HCT116 (cell line): ENCODE data around the gene RRBP1. TPM values are rescaled to one million over a fixed set of nuclear protein-coding genes. Genes with fewer than 3 reads are reported as not detected.

Source experiments
- ATAC-seq: fragments of 200-7000 bp; cut with Tn5 transposase; 2 replicates; pipeline ENCODE4 v1.9.1; 2020; ENCODE audit warnings: mild to moderate bottlenecking, moderate library complexity
- BruUV-seq: library from RNA; stranded (reverse); fragments of 400-500 nt; replicated peaks from 2 replicates; lab custom pipeline; 2021; lab: Mats Ljungman, UMichigan
- CTCF ChIA-PET: fragments of 300-600 bp; sonication (Branson Sonifier 250); formaldehyde crosslinking; loops from one replicate; lab custom pipeline; 2021; ENCODE audit warnings: antibody characterized with exemption; lab: Charles Lee
- POLR2A ChIA-PET: fragments of 300-600, 350-600 bp; sonication (Branson Sonifier 250); formaldehyde crosslinking; loops from one replicate; lab custom pipeline; 2021; ENCODE audit warnings: antibody characterized with exemption; lab: Charles Lee
- RAD21 ChIA-PET, 2 experiments: fragments of 300-600 bp; sonication (Branson Sonifier 250); formaldehyde crosslinking; loops; one replicate each; lab custom pipeline; 2023; ENCODE audit warnings: low total read pairs in 2 of 2; ENCODE audit not compliant: uncharacterized antibody in 2 of 2, unreplicated experiment in 2 of 2, low non-redundant PET in 1 of 2; lab: Charles Lee
- DNase-seq: peaks from one replicate; pipeline ENCODE4 v3.0.0-alpha.2; 2010; ENCODE audit warnings: low read depth, low spot score
- H2AFZ ChIP-seq: fragments of 200-600 bp; shearing (Covaris generic), sonication (generic); 2 replicates; pipeline ENCODE4 v1.6.1; 2017; ENCODE audit warnings: low read depth, mixed run types, mixed read lengths, antibody characterized with exemption, low read length; ENCODE audit not compliant: poor library complexity, severe bottlenecking
- H3K27ac ChIP-seq: 2 replicates; pipeline ENCODE4 v1.5.1; 2012; ENCODE audit warnings: low read depth, low read length
- H3K27me3 ChIP-seq: fragments of 200-600 bp; sonication (generic); 2 replicates; pipeline ENCODE4 v1.6.1; 2016; ENCODE audit warnings: mixed run types, low read length, mixed read lengths; ENCODE audit not compliant: insufficient read depth
- H3K36me3 ChIP-seq, 2 experiments: fragments of 200-500 bp in 1 of 2; fragments of 200-600 bp in 1 of 2; sonication (Bioruptor generic) in 1 of 2; sonication (generic) in 1 of 2; 2 replicates each; pipeline versions ENCODE4 v1.5.1 to v1.6.1; 2014 to 2016; ENCODE audit warnings: low read length in 2 of 2, inconsistent platforms in 1 of 2, mixed read lengths in 1 of 2, mixed run types in 1 of 2; ENCODE audit not compliant: insufficient read depth in 2 of 2, control insufficient read depth in 1 of 2
- H3K4me1 ChIP-seq, 2 experiments: fragments of 200-600 bp in 1 of 2; sonication (generic) in 1 of 2; 2 replicates each; pipeline versions ENCODE4 v1.5.1 to v1.6.1; 2012 to 2017; ENCODE audit warnings: low read length in 2 of 2, inconsistent platforms in 1 of 2, mild to moderate bottlenecking in 1 of 2, mixed read lengths in 1 of 2, mixed run types in 1 of 2, moderate library complexity in 1 of 2; ENCODE audit not compliant: insufficient read depth in 2 of 2, control insufficient read depth in 1 of 2
- H3K4me2 ChIP-seq: fragments of 200-600 bp; sonication (generic); 2 replicates; pipeline ENCODE4 v1.6.1; 2017; ENCODE audit warnings: mixed run types, low read length, mixed read lengths
- H3K4me3 ChIP-seq, 2 experiments: fragments of 200-600 bp in 1 of 2; sonication (generic) in 1 of 2; replicated peaks in 1 of 2; 2 replicates each; pipeline ENCODE4 v1.5.1; 2011 to 2016; ENCODE audit warnings: low read length in 2 of 2, control low read depth in 1 of 2, low read depth in 1 of 2, mild to moderate bottlenecking in 1 of 2, mixed read lengths in 1 of 2, mixed run types in 1 of 2
- H3K79me2 ChIP-seq: fragments of 200-600 bp; sonication (generic); 2 replicates; pipeline ENCODE4 v1.6.1; 2017; ENCODE audit warnings: mild to moderate bottlenecking, mixed run types, low read length, moderate library complexity, mixed read lengths; ENCODE audit not compliant: insufficient read depth
- H3K9ac ChIP-seq: fragments of 200-600 bp; sonication (generic); 2 replicates; pipeline ENCODE4 v1.6.1; 2016; ENCODE audit warnings: low read length, mixed read lengths
- H3K9me2 ChIP-seq: fragments of 200-600 bp; sonication (generic), shearing (Covaris generic); 2 replicates; pipeline ENCODE4 v1.6.1; 2017; ENCODE audit warnings: mixed run types, mild to moderate bottlenecking, moderate library complexity; ENCODE audit not compliant: insufficient read depth
- H3K9me3 ChIP-seq, 2 experiments: fragments of 200-500 bp in 1 of 2; fragments of 200-600 bp in 1 of 2; sonication (Bioruptor generic) in 1 of 2; sonication (generic) in 1 of 2; 2 replicates each; pipeline ENCODE4 v1.6.1; 2014 to 2017; ENCODE audit warnings: low read length in 2 of 2, mixed read lengths in 2 of 2, inconsistent platforms in 1 of 2, low read depth in 1 of 2, mild to moderate bottlenecking in 1 of 2, mixed run types in 1 of 2, moderate library complexity in 1 of 2; ENCODE audit not compliant: control insufficient read depth in 1 of 2, insufficient read depth in 1 of 2
- H4K20me1 ChIP-seq: fragments of 200-600 bp; sonication (generic), shearing (Covaris generic); 2 replicates; pipeline ENCODE4 v1.6.1; 2017; ENCODE audit warnings: mixed run types, mild to moderate bottlenecking, moderate library complexity; ENCODE audit not compliant: insufficient read depth
- CTCF ChIP-seq, 3 experiments: fragments of 200-600 bp in 1 of 3; sonication (generic) in 1 of 3; IDR thresholded peaks in 2 of 3; conservative IDR thresholded peaks in 1 of 3; 2 replicates each; pipeline ENCODE4 v1.5.1; 2012 to 2017; ENCODE audit warnings: low read depth in 2 of 3, low read length in 2 of 3, antibody characterized with exemption in 1 of 3, borderline replicate concordance in 1 of 3, control low read depth in 1 of 3, mild to moderate bottlenecking in 1 of 3, mixed read lengths in 1 of 3, mixed run types in 1 of 3, moderate library complexity in 1 of 3; ENCODE audit not compliant: insufficient read depth in 1 of 3
- EZH2 ChIP-seq: fragments of 200-600 bp; sonication (generic); IDR thresholded peaks from 2 replicates; pipeline ENCODE4 v1.6.1; 2017; ENCODE audit warnings: antibody characterized with exemption, mixed run types
- FOSL1 ChIP-seq: IDR thresholded peaks from 2 replicates; pipeline ENCODE4 v1.6.1; 2012; ENCODE audit warnings: low read depth
- JUND ChIP-seq: IDR thresholded peaks from 2 replicates; pipeline ENCODE4 v1.6.1; 2012
- REST ChIP-seq: IDR thresholded peaks from 2 replicates; pipeline ENCODE4 v1.6.1; 2012; ENCODE audit warnings: low read depth
- SP1 ChIP-seq: IDR thresholded peaks from 2 replicates; pipeline ENCODE4 v1.6.1; 2012; ENCODE audit warnings: low read depth
- TCF7L2 ChIP-seq: IDR thresholded peaks from 2 replicates; pipeline ENCODE4 v1.7.0; 2011; ENCODE audit warnings: borderline replicate concordance, inconsistent platforms; ENCODE audit not compliant: insufficient read depth, insufficient read length; ENCODE audit errors: extremely low read depth
- ZNF274 ChIP-seq: fragments of 200-500 bp; sonication (Bioruptor generic); IDR thresholded peaks from 2 replicates; pipeline ENCODE4 v1.6.1; 2014; ENCODE audit warnings: mild to moderate bottlenecking, low read depth, low read length, inconsistent platforms
- intact Hi-C: fragments of 100-400 bp; cut with micrococcal nuclease; formaldehyde crosslinking; loops from 2 replicates; pipeline ENCODE4 v1.10.0; 2022
- total RNA-seq: library from RNA; stranded (reverse); gene quantifications from one replicate; pipeline ENCODE4 v1.2.1, GENCODE V29; 2021; ENCODE audit not compliant: unreplicated experiment

Gene RRBP1
- total RNA-seq, 1 experiment from 2014 or later: 123 TPM

GRCh38 chr20:17728074-17728473, 46.0 kb upstream of the RRBP1 start (continued):
- no peak for TF ChIP-seq REST
- no peak for TF ChIP-seq ZNF274
- no peak for TF ChIP-seq EZH2
- no peak for TF ChIP-seq SP1
- no peak for TF ChIP-seq TCF7L2
- TF ChIP-seq, all 23 proteins: peak for 0

- H3K4me1 ChIP-seq: no peaks in the 10 kb centered on the region
- no peaks in the 10 kb centered on the region for H3K9me3 ChIP-seq
- H3K4me3 ChIP-seq: no peak overlapping the region
- TF ChIP-seq JUND (no peak), FOSL1 (no peak), TCF7L2 (no peak), CTCF (IDR thresholded peaks at IDR 0.05 in 2 of 3, conservative IDR thresholded peaks at IDR 0.05 in 1 of 3; ENCODE audit: borderline replicate concordance in 1 of 3, insufficient read depth in 1 of 3, low read depth in 2 of 3, low read length in 2 of 3) (no peak), SP1 (no peak)
- H3K27me3 ChIP-seq: no peaks in the 10 kb centered on the region
- no peaks in the 10 kb centered on the region for H3K79me2 ChIP-seq
- no peaks in the 10 kb centered on the region for H3K36me3 ChIP-seq
- ATAC-seq (no peak), DNase-seq (no peak)
- no peaks in the 10 kb centered on the region for H4K20me1 ChIP-seq
- no TSS peak for BruUV-seq
- no peak overlapping the region for H2AFZ ChIP-seq
- CTCF ChIA-PET: interaction anchor here (0.7 kb wide), 1 partner anchor 780 kb away, joined by 3 read pairs; no protein-coding TSS in a partner anchor
- no peak overlapping the region for H3K27ac ChIP-seq
- RAD21 ChIA-PET: no interaction called here
- H3K9ac ChIP-seq: no peak overlapping the region
- H3K4me2 ChIP-seq: no peak overlapping the region
- POLR2A ChIA-PET: no interaction called here
- H3K9me2 ChIP-seq: no peaks in the 10 kb centered on the region
- intact Hi-C loops: no loop called here
Measured at GRCh38 chr20:17727351-17727750, 45.3 kb upstream of the RRBP1 start.
